Testis (tissue), 3 donors: ENCODE data around the gene BTBD19. TPM values are rescaled to one million over a fixed set of nuclear protein-coding genes. Genes with fewer than 3 reads are reported as not detected.
"Not testable (repeated sequence)": the region's sequence is repeated elsewhere in the genome, so short reads cannot be mapped to it uniquely, and the experiment has no call there.

Source experiments
- DNase-seq: peaks from one replicate; pipeline ENCODE4 v3.0.0-alpha.2; 2019
- H3K27ac ChIP-seq, 2 donors: fragments of 200-600 bp; sonication (generic); one replicate each; pipeline ENCODE4 v1.5.1; 2019
- H3K27me3 ChIP-seq: fragments of 200-600 bp; sonication (generic); one replicate; pipeline ENCODE4 v1.5.1; 2019
- H3K36me3 ChIP-seq: fragments of 200-600 bp; sonication (generic); one replicate; pipeline ENCODE4 v1.5.1; 2017; ENCODE audit warnings: low read depth; ENCODE audit errors: missing control alignments
- H3K4me1 ChIP-seq: fragments of 200-600 bp; sonication (generic); one replicate; pipeline ENCODE4 v1.5.1; 2019
- H3K4me3 ChIP-seq, 2 donors: fragments of 200-600 bp; sonication (generic); one replicate each; pipeline ENCODE4 v1.5.1; 2017 to 2019
- H3K9me3 ChIP-seq: fragments of 200-600 bp; sonication (generic); one replicate; pipeline ENCODE4 v1.5.1; 2017
- CTCF ChIP-seq, 3 experiments: fragments of 450-650 bp in 2 of 3; fragments of 200-600 bp in 1 of 3; sonication (generic) in 1 of 3; IDR thresholded peaks; one replicate each; pipeline ENCODE4 v1.5.1; 2016 to 2019; ENCODE audit warnings: antibody characterized with exemption in 3 of 3, mild to moderate bottlenecking in 2 of 3, moderate library complexity in 1 of 3
- POLR2A ChIP-seq: fragments of 450-650 bp; IDR thresholded peaks from one replicate; pipeline ENCODE4 v1.6.1; 2017; ENCODE audit warnings: antibody characterized with exemption, mild to moderate bottlenecking, moderate library complexity
- WGBS, 2 donors: methylation state at CpG; one replicate each; pipeline ENCODE4 v1.1.5; 2018; 5-methylcytosine and 5-hydroxymethylcytosine counted together
- intact Hi-C: fragments of 100-400 bp; cut with DNase I; formaldehyde crosslinking; loops from one replicate; pipeline ENCODE4 v1.15.1; 2023; ENCODE audit warnings: low total_unique reads
- polyA plus RNA-seq: library from polyadenylated mRNA; stranded (reverse); fragments of 350-450 nt; fragmentation: Illumina TruSeq; extraction: RNeasy Lipid Tissue Mini Kit (QIAGEN cat#74804); gene quantifications from one replicate; pipeline ENCODE4 v1.2.3, GENCODE V29; 2014; ENCODE audit warnings: low read depth, low replicate concordance; ENCODE audit not compliant: insufficient read depth
- total RNA-seq, 2 donors: library from RNA; depleted of rRNA; stranded (reverse); fragments of >200 nt; gene quantifications; one replicate each; pipeline ENCODE4 v1.2.3, GENCODE V29; 2016

Gene BTBD19
- total and polyA plus RNA-seq, 3 donors from 2014 or later: 5.4 to 14.1 (median 10.2) TPM

- no peaks in the 10 kb centered on the region for H3K36me3 ChIP-seq
- peak within 1 kb of the TSS; percentile 24 to 46 for H3K4me3 ChIP-seq
- WGBS, 2 donors: 41 to 44% methylated on average over 5 to 7 of the region's 7 CpGs
These were observed 1.5 kb upstream of the BTBD19 start, which contains the start of gene DYNLT4 for GRCh38 chr1:44806704-44807363. DYNLT4 (minus strand) TSS chr1:44807351; CDS start chr1:44806668, 683 bp downstream.

GRCh38 chr1:44807364-44808062 lies 810 bp upstream of the BTBD19 start:
- intact Hi-C loops: no loop called here
- WGBS, 2 donors: 17 to 35% methylated on average over 9 to 16 of the region's 16 CpGs
- H3K4me3 ChIP-seq: no peak overlapping the region
- H3K27me3 ChIP-seq: no peaks in the 10 kb centered on the region
- H3K36me3 ChIP-seq: no peaks in the 10 kb centered on the region
- H3K27ac ChIP-seq: peak overlapping the region; percentile 95 to 99
- TF ChIP-seq POLR2A: no peak
- no peak for TF ChIP-seq CTCF (IDR thresholded peaks at IDR 0.05)
- peaks cover 65% of the 10 kb centered on the region for H3K4me1 ChIP-seq
- DNase-seq: peak; percentile 96
- no peaks in the 10 kb centered on the region for H3K9me3 ChIP-seq

More at GRCh38 chr1:44806704-44807363, 1.5 kb upstream of the BTBD19 start, which contains the start of gene DYNLT4:
- Histone ChIP-seq H3K4me1 (peaks cover 67% of the 10 kb centered on the region), H3K9me3 (no peaks in the 10 kb centered on the region), H3K27me3 (no peaks in the 10 kb centered on the region), H3K27ac (peak within 1 kb of the TSS; percentile 95 to 99)
- no peak for DNase-seq
- intact Hi-C loops: no loop called here
- TF ChIP-seq POLR2A: no peak
- TF ChIP-seq CTCF (IDR thresholded peaks at IDR 0.05): no peak

GRCh38 chr1:44808938-44809917 lies 905 bp downstream of the BTBD19 start:
- Histone ChIP-seq H3K4me1 (peaks cover 62% of the 10 kb centered on the region), H3K4me3 (no peak overlapping the region), H3K9me3 (no peaks in the 10 kb centered on the region), H3K36me3 (no peaks in the 10 kb centered on the region), H3K27me3 (no peaks in the 10 kb centered on the region), H3K27ac (peak overlapping the region; percentile 95 to 99)
- 29 to 44% methylated on average over 5 to 6 of the region's 6 CpGs for WGBS, 2 donors
- intact Hi-C loops: no loop called here
- DNase-seq: peak; percentile 54
- TF ChIP-seq POLR2A (no peak), CTCF (IDR thresholded peaks at IDR 0.05) (no peak)

GRCh38 chr1:44810101-44810761 lies 1.9 kb downstream of the BTBD19 start:
- Histone ChIP-seq H3K4me1 (peaks cover 62% of the 10 kb centered on the region), H3K4me3 (no peak overlapping the region), H3K9me3 (no peaks in the 10 kb centered on the region), H3K27ac (peak overlapping the region; percentile 95 to 99), H3K27me3 (no peaks in the 10 kb centered on the region), H3K36me3 (no peaks in the 10 kb centered on the region)
- 49 to 57% methylated on average over 7 to 12 of the region's 12 CpGs for WGBS, 2 donors
- TF ChIP-seq CTCF (IDR thresholded peaks at IDR 0.05) (no peak), POLR2A (no peak)
- peak; percentile 81 for DNase-seq
- intact Hi-C loops: no loop called here

GRCh38 chr1:44810762-44811105 lies 2.4 kb downstream of the BTBD19 start:
- H3K36me3 ChIP-seq, H3K27me3 ChIP-seq, intact Hi-C loops, H3K4me3 ChIP-seq, DNase-seq, H3K9me3 ChIP-seq: not testable (repeated sequence)
- WGBS, 2 donors: 84 to 89% methylated on average over 4 of the region's 4 CpGs
- peak overlapping the region; percentile 32 to 39 for H3K27ac ChIP-seq
- H3K4me1 ChIP-seq: peaks cover 62% of the 10 kb centered on the region
